GM08714 (cell line): ENCODE data around the gene ERC2.

Experiments used
- H3K4me3 ChIP-seq: fragments of 200-500 bp; sonication (Bioruptor generic); 2 replicates; pipeline ENCODE4 v1.5.1; 2014; ENCODE audit warnings: mild to moderate bottlenecking, low read length, inconsistent platforms
- ZNF274 ChIP-seq: IDR thresholded peaks from 2 replicates; pipeline ENCODE4 v1.6.1; 2012; ENCODE audit warnings: mild to moderate bottlenecking, low read depth, low read length

The ERC2 gene

GRCh38 chr3:55895897-55896566, 572.2 kb downstream of the ERC2 start:
- no peak overlapping the region for H3K4me3 ChIP-seq
- TF ChIP-seq ZNF274, result no peak

GRCh38 chr3:55894605-55895004, 573.7 kb downstream of the ERC2 start:
- TF ChIP-seq ZNF274, result no peak
- no peak overlapping the region for H3K4me3 ChIP-seq

- H3K4me3 ChIP-seq, result no peak overlapping the region
- no peak for TF ChIP-seq ZNF274
Observed at GRCh38 chr3:55893045-55893664, 575.1 kb downstream of the ERC2 start.

- no peak for TF ChIP-seq ZNF274
- H3K4me3 ChIP-seq, result no peak overlapping the region
Observed at GRCh38 chr3:55891106-55891505, 577.2 kb downstream of the ERC2 start.

GRCh38 chr3:55888282-55888885, 579.9 kb downstream of the ERC2 start:
- TF ChIP-seq ZNF274, result no peak
- H3K4me3 ChIP-seq, result no peak overlapping the region

- no peak overlapping the region for H3K4me3 ChIP-seq
Observed at GRCh38 chr3:55885721-55886120, 582.5 kb downstream of the ERC2 start.

GRCh38 chr3:55884491-55885285, 583.6 kb downstream of the ERC2 start:
- no peak for TF ChIP-seq ZNF274
- no peak overlapping the region for H3K4me3 ChIP-seq

More at GRCh38 chr3:55885721-55886120, 582.5 kb downstream of the ERC2 start:
- TF ChIP-seq ZNF274, result no peak

GRCh38 chr3:55884066-55884465, 584.2 kb downstream of the ERC2 start:
- H3K4me3 ChIP-seq, result no peak overlapping the region
- no peak for TF ChIP-seq ZNF274

GRCh38 chr3:55882006-55882405, 586.3 kb downstream of the ERC2 start:
- TF ChIP-seq ZNF274, result no peak
- H3K4me3 ChIP-seq, result no peak overlapping the region

- no peak overlapping the region for H3K4me3 ChIP-seq
- TF ChIP-seq ZNF274, result no peak
Observed at GRCh38 chr3:55880357-55880756, 587.9 kb downstream of the ERC2 start.

- no peak overlapping the region for H3K4me3 ChIP-seq
- TF ChIP-seq ZNF274, result no peak
Observed at GRCh38 chr3:55879901-55880331, 588.4 kb downstream of the ERC2 start.

- H3K4me3 ChIP-seq, result no peak overlapping the region
- no peak for TF ChIP-seq ZNF274
Observed at GRCh38 chr3:55877703-55878102, 590.6 kb downstream of the ERC2 start.

GRCh38 chr3:55876560-55876959, 591.7 kb downstream of the ERC2 start:
- no peak overlapping the region for H3K4me3 ChIP-seq
- no peak for TF ChIP-seq ZNF274

- TF ChIP-seq ZNF274, result no peak
- no peak overlapping the region for H3K4me3 ChIP-seq
Observed at GRCh38 chr3:55875113-55875512, 593.2 kb downstream of the ERC2 start.
